Stimulated activated CD8-positive, alpha-beta memory T cell treated with anti-CD3 and anti-CD28 coated beads, Interleukin-15, amount 100 ng/mL, for 4 hours (primary cell): ENCODE measurements around the gene IQGAP2.
A peak's percentile ranks its signal among the peaks of the same experiment; 100 is the strongest.
"Not testable (repeated sequence)": the region's sequence is repeated elsewhere in the genome, so short reads cannot be mapped to it uniquely, and the experiment has no call there.

Experiments
- DNase-seq, 2 donors: peaks; one replicate each; pipeline ENCODE4 v3.0.0-alpha.2; 2020; ENCODE audit warnings: low read depth in 2 of 2

IQGAP2 gene, protein sequence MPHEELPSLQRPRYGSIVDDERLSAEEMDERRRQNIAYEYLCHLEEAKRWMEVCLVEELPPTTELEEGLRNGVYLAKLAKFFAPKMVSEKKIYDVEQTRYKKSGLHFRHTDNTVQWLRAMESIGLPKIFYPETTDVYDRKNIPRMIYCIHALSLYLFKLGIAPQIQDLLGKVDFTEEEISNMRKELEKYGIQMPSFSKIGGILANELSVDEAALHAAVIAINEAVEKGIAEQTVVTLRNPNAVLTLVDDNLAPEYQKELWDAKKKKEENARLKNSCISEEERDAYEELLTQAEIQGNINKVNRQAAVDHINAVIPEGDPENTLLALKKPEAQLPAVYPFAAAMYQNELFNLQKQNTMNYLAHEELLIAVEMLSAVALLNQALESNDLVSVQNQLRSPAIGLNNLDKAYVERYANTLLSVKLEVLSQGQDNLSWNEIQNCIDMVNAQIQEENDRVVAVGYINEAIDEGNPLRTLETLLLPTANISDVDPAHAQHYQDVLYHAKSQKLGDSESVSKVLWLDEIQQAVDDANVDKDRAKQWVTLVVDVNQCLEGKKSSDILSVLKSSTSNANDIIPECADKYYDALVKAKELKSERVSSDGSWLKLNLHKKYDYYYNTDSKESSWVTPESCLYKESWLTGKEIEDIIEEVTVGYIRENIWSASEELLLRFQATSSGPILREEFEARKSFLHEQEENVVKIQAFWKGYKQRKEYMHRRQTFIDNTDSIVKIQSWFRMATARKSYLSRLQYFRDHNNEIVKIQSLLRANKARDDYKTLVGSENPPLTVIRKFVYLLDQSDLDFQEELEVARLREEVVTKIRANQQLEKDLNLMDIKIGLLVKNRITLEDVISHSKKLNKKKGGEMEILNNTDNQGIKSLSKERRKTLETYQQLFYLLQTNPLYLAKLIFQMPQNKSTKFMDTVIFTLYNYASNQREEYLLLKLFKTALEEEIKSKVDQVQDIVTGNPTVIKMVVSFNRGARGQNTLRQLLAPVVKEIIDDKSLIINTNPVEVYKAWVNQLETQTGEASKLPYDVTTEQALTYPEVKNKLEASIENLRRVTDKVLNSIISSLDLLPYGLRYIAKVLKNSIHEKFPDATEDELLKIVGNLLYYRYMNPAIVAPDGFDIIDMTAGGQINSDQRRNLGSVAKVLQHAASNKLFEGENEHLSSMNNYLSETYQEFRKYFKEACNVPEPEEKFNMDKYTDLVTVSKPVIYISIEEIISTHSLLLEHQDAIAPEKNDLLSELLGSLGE (N-terminal part only)

GRCh38 chr5:76402886-76403765 lies at the start of gene IQGAP2:
TSS of gene IQGAP2 (plus strand) at chr5:76403285. CDS start at chr5:76403546, 261 bp downstream.
- peak; percentile 50 to 66 for DNase-seq

- DNase-seq: no peak
These were observed 46.2 kb upstream of the IQGAP2 start for GRCh38 chr5:76356887-76357286.

GRCh38 chr5:76363352-76364225 lies 39.5 kb upstream of the IQGAP2 start:
- DNase-seq: no peak

- DNase-seq: no peak
These were observed 38.9 kb upstream of the IQGAP2 start for GRCh38 chr5:76364226-76364589.

DNA sequence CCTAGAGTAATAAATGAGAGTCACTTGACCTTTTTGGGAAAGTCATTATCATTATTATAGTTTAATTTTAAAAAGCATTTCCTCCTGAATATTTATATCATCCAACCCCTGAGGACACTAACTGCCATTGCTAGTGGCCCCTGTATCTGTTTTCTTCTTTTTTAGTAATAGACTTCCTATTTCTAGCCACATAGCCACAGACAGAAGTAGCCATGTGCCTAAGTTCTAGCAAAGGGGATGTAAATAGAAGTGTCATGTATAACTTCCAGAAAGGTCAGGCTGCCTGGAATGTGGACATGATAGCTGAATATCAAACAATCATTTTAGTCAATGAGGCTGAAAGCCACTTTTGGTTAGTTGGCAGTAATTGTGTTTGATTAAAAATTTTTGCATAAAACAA lies 37.5 kb upstream of the IQGAP2 start:
- no peak for DNase-seq

DNA sequence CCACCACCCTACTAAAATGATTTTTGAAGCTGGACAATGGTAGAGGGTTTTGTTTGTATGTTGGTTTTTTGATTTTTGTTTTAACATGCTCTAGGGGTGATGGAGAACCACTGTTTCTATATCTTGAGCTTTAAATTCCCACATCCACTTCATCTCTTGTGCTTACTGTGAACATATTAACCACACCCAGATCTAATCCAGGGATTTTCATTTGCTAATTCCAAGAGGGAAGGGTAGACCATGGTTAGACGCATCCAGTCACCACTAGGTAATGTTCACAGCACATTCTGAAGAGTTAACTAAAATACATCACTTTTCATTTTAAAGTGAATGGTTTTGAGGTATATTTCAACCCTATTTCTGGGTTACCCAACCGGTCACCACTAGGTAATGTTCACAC lies 36.5 kb upstream of the IQGAP2 start:
- DNase-seq: no peak

DNA sequence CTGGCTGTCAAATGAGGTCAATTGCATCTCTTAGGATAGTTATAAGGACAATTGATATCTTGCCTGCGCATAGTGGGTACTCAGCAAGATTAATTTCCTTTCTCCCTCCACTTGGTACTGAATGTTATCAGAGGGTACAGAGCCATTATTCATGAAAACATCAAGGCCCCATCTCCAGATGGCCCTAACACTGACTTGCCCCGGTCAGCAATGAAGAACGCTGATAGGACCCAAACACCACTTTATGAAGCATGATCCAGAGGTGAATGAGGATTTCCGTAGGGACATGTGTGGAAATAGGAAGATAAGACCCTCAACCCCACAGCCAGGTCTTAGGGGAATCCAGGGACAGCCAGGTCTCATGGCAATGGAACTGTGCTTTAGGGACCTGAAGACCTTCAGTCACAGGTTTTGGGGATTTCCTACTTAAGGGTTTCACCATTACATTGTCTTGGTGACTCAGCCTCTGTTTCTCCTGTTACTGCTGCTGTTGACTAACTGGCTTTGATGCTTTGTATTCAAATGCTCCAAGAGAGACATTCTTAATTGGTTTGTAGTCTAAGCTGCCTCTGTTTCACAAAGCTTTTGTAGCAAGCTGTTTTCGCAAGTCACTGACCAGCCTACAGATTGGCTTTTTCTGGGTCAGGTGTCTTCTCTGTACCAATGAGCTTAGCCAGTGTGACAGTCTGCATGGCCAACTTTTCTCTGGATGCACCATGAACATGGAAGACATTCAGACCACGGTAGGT lies 35.3 kb upstream of the IQGAP2 start:
- no peak for DNase-seq

DNA sequence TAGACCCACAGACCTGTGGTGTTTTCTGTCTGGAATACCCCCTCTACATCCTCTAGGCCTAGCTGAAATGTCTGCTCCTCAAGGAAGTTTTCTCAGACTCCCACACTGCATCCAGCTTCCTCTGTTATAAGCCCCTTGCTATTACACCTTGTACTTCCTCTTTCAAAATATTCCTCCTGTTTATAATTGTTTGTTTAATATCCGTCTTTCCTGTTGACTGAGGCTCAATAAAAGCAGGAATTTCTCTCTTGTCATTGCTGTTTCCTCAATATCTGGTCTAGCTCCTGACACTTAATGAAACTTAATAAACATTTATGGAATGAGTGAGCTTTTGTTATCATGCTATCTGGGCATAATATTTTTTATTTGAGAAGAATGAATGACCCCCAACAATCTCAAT lies 34.1 kb upstream of the IQGAP2 start:
- DNase-seq: no peak

- not testable (repeated sequence) for DNase-seq
These were observed 33.4 kb upstream of the IQGAP2 start for GRCh38 chr5:76369668-76370067.

- no peak for DNase-seq
These were observed 31.1 kb upstream of the IQGAP2 start for GRCh38 chr5:76371960-76372322.

- no peak for DNase-seq
These were observed 30.6 kb upstream of the IQGAP2 start for GRCh38 chr5:76372323-76373054.

- DNase-seq: no peak
These were observed 26.8 kb upstream of the IQGAP2 start for GRCh38 chr5:76376148-76376865.

GRCh38 chr5:76376866-76377230 lies 26.2 kb upstream of the IQGAP2 start:
- no peak for DNase-seq

DNA sequence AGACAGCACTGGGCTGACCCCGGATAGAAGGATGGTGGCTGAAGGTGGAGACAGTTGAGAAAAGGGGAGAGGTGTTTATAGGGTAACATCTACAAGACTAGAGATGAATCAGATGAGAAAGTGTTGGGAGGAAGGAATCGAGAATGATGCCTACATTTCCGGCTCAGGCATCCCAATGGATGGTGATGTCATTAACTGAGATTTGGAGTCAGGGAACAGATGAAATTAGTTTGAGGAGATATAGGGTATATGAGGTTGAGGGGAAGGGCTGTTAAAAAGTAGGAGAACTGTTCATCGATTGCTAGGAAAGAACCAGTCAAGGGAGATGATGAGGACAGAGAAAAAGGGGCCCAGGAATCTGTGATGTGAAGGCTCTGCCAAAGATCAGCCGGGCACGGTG lies 24.7 kb upstream of the IQGAP2 start:
- no peak for DNase-seq

- no peak for DNase-seq
These were observed 23.8 kb upstream of the IQGAP2 start for GRCh38 chr5:76379316-76379715.

DNA sequence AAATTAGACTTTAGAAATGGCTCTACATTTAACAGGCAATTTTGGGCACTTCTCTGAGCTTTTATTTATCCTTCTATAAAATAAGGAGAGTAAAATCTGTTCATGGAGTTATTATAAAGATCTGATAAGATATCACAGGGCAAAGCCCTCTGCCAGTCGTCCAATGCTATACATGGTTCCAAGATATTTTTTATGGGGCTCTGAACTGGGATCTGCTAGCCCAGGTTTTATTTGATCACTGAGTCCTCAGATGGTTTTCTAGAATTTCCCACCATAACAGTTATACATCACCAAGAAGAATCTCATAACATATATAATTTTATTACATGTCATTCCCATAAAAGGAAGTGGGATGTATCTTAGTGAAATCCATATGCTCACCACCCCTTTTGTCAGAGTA lies 23.2 kb upstream of the IQGAP2 start:
- no peak for DNase-seq

DNA sequence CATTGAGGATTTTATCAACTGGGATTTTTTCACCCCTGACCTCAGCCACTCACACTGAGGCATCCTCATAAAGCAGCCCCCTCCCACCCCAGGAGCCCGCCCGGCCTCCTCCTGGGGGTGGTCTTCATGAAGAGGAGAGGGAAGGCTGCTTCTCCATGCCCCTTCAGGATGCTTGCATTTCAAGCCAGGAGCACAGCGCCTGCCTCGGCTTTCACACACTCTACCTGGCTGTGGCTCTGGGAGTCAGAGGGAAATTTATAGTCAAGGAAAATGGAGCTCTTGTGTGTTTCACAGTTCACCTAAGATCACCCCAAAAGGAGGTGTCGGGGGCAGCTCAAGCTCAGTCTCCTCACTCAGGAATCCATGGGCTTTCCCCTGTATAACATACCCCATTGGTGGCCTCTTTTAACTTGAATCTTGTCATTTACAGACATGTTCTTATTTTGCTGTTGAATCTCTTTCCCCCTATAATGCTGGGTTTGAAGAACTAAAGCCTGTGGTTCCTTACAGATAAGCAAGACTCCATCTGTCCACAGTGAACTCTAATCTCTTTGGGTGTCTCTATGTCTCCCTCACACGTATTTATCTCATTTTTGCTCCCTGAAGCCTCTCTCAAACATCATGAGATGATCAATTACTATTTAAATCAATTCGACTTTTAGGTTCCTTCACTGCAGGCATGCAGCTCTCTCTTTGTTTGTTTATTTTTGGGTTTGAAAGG lies 22.6 kb upstream of the IQGAP2 start:
- DNase-seq: no peak
